Smooth muscle cell (in vitro differentiated cells): ENCODE data around the gene MIPEP. TPM values are rescaled to one million over a fixed set of nuclear protein-coding genes. Genes with fewer than 3 reads are reported as not detected.

ENCODE experiments used
- DNase-seq: peaks from one replicate; lab custom pipeline; 2025; ENCODE audit not compliant: unreplicated experiment; lab: John Stamatoyannopoulos, UW
- H2AFZ ChIP-seq: fragments of 200-600 bp; sonication (generic); 2 replicates; pipeline ENCODE4 v1.6.0; 2016; ENCODE audit warnings: antibody characterized with exemption, low read depth, mild to moderate bottlenecking
- H3F3A ChIP-seq: fragments of 200-600 bp; sonication (generic); 2 replicates; pipeline ENCODE4 v1.6.0; 2017; ENCODE audit warnings: antibody characterized with exemption, low read depth
- H3K27ac ChIP-seq: fragments of 200-600 bp; sonication (generic); 2 replicates; pipeline ENCODE4 v1.5.1; 2016; ENCODE audit warnings: low read depth, mild to moderate bottlenecking
- H3K27me3 ChIP-seq: fragments of 200-600 bp; sonication (generic); 2 replicates; pipeline ENCODE4 v1.6.1; 2016; ENCODE audit warnings: low read depth, mild to moderate bottlenecking
- H3K36me3 ChIP-seq: fragments of 200-600 bp; sonication (generic); 2 replicates; pipeline ENCODE4 v1.5.1; 2016; ENCODE audit warnings: low read depth
- H3K4me1 ChIP-seq: fragments of 200-600 bp; sonication (generic); 2 replicates; pipeline ENCODE4 v1.5.1; 2016; ENCODE audit warnings: low read depth
- H3K4me2 ChIP-seq: fragments of 200-600 bp; sonication (generic); 2 replicates; pipeline ENCODE4 v1.6.0; 2016; ENCODE audit warnings: mild to moderate bottlenecking
- H3K4me3 ChIP-seq: fragments of 200-600 bp; sonication (generic); 2 replicates; pipeline ENCODE4 v1.5.1; 2016; ENCODE audit warnings: mild to moderate bottlenecking
- H3K79me2 ChIP-seq: fragments of 200-600 bp; sonication (generic); 2 replicates; pipeline ENCODE4 v1.6.0; 2016; ENCODE audit warnings: low read depth, mild to moderate bottlenecking
- H3K9ac ChIP-seq: fragments of 200-600 bp; sonication (generic); 2 replicates; pipeline ENCODE4 v1.6.0; 2016; ENCODE audit warnings: low read depth
- H3K9me3 ChIP-seq: fragments of 200-600 bp; sonication (generic); replicated peaks from 2 replicates; pipeline ENCODE4 v1.5.1; 2016; ENCODE audit warnings: low read depth
- H4K20me1 ChIP-seq: fragments of 200-600 bp; sonication (generic); 2 replicates; pipeline ENCODE4 v1.6.0; 2016; ENCODE audit warnings: low read depth
- WGBS: methylation state at CpG from one replicate; pipeline ENCODE4 v1.1.7; 2016; ENCODE audit warnings: low lambda C conversion rate; 5-methylcytosine and 5-hydroxymethylcytosine counted together
- polyA plus RNA-seq: library from polyadenylated mRNA; unstranded; fragments of >200 nt; fragmentation: Nextera tagmentation; extraction: Ambion mirVana; gene quantifications from 2 replicates; pipeline ENCODE4 v1.2.1, GENCODE V29; 2016
- total RNA-seq: library from RNA; depleted of rRNA; stranded (reverse); fragments of >200 nt; gene quantifications from 2 replicates; pipeline ENCODE4 v1.2.3, GENCODE V29; 2014
- TF ChIP-seq, protein P1 (sequence below): fragments of 200-600 bp; sonication (generic); IDR thresholded peaks from 2 replicates; pipeline ENCODE4 v1.5.1; 2017; ENCODE audit warnings: borderline replicate concordance, mild to moderate bottlenecking, antibody characterized with exemption; ENCODE audit not compliant: insufficient read depth, poor library complexity, severe bottlenecking

MIPEP gene
- total and polyA plus RNA-seq, 2 experiments from 2014 or later: 15.7 to 18.9 TPM

DNA sequence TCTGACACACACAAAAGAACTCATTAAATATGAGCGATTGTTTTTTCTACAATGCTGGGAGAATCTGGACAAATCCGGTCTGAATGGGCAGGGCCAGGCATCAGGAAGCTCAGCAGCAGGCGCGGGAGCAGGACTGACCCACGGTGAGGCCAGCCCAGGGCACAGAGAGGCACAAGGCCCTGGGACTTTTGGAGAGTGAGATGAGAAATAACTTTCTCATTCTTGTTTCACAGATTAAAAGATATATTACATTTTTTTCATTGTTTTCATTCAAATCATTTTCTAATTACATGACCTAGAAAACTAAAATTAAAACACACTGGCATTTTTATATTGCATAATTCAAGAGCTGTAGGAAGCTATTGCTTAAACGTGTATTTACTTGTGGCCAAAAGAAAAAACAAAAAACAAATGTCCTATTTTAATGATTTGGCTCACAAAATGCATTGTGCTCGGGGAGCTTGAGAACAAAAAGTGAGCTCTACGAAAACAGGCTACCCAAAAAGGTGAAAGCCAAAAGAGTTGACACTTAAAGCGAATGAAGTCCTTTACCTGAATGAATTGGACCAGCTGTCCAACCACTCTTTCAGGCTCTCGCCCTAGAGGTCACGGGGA, 185.8 kb downstream of the MIPEP start:
- H3K36me3 ChIP-seq: no peaks in the 10 kb centered on the region
- no peak overlapping the region for H3K4me3 ChIP-seq
- no peak overlapping the region for H3K4me2 ChIP-seq
- 95% methylated on average over 11 of the region's 11 CpGs for WGBS
- H3K9ac ChIP-seq: no peak overlapping the region
- H2AFZ ChIP-seq: no peak overlapping the region
- H3K27ac ChIP-seq: no peak overlapping the region
- H3F3A ChIP-seq: no peaks in the 10 kb centered on the region
- no peaks in the 10 kb centered on the region for H3K27me3 ChIP-seq
- no peaks in the 10 kb centered on the region for H4K20me1 ChIP-seq
- no peaks in the 10 kb centered on the region for H3K9me3 ChIP-seq
- TF ChIP-seq, protein P1, sequence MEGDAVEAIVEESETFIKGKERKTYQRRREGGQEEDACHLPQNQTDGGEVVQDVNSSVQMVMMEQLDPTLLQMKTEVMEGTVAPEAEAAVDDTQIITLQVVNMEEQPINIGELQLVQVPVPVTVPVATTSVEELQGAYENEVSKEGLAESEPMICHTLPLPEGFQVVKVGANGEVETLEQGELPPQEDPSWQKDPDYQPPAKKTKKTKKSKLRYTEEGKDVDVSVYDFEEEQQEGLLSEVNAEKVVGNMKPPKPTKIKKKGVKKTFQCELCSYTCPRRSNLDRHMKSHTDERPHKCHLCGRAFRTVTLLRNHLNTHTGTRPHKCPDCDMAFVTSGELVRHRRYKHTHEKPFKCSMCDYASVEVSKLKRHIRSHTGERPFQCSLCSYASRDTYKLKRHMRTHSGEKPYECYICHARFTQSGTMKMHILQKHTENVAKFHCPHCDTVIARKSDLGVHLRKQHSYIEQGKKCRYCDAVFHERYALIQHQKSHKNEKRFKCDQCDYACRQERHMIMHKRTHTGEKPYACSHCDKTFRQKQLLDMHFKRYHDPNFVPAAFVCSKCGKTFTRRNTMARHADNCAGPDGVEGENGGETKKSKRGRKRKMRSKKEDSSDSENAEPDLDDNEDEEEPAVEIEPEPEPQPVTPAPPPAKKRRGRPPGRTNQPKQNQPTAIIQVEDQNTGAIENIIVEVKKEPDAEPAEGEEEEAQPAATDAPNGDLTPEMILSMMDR: no peak
- H3K79me2 ChIP-seq: no peaks in the 10 kb centered on the region
- peaks cover 5% of the 10 kb centered on the region for H3K4me1 ChIP-seq
- DNase-seq: no peak

DNA sequence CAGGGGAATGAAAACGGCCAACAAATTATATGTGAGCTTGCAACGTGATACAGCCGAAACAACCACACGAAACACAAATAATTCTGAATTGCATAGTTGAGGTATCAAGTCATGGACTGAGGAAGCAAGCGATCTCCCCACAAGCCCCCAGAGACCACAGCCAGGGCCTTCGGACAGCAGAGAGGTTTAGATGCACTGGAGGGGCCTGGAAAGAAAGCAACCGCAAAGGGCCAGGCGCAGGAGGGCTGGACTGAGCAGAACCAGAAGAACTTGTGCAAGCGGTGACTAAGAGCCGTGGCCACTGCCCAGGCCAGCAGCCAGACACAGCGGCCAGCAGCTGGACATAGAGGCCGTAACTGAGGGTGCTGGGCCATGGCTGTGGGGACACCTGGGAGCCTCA, 187.6 kb downstream of the MIPEP start:
- Histone ChIP-seq H4K20me1 (no peaks in the 10 kb centered on the region), H3K9me3 (no peaks in the 10 kb centered on the region), H3K9ac (no peak overlapping the region), H3K4me1 (peaks cover 8% of the 10 kb centered on the region), H3K4me2 (no peak overlapping the region), H3K36me3 (no peaks in the 10 kb centered on the region), H2AFZ (no peak overlapping the region), H3F3A (no peaks in the 10 kb centered on the region), H3K4me3 (no peak overlapping the region), H3K27ac (no peak overlapping the region), H3K79me2 (no peaks in the 10 kb centered on the region), H3K27me3 (no peaks in the 10 kb centered on the region)
- TF ChIP-seq, protein P1: no peak
- DNase-seq: no peak
- 85% methylated on average over 12 of the region's 12 CpGs for WGBS

DNA sequence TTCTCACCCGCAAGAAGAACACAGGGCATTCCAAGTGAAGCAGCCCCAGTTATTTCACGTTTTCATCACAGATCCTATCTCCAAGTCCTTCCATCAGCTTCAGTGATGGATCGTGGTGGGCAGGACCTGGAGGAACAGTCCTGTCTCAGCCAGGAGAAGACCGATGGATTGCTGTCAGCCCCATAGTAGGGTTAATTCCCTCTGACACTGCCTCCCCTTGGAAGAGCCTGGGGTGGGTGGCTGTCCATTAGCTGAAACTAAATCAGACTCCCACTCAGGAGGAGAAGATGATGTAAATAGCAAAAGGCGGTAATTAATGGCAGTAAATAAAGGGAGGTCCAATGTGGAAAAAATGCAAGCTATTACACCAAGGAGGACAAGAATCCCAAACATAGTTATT, 188.0 kb downstream of the MIPEP start:
- no peak overlapping the region for H3K4me2 ChIP-seq

More for the DNA sequence above, 188.0 kb downstream of the MIPEP start:
- no peak overlapping the region for H3K4me3 ChIP-seq
- no peaks in the 10 kb centered on the region for H4K20me1 ChIP-seq
- H3K27me3 ChIP-seq: no peaks in the 10 kb centered on the region
- 98% methylated on average over 5 of the region's 5 CpGs for WGBS
- TF ChIP-seq, protein P1: no peak
- no peak for DNase-seq
- no peak overlapping the region for H3K27ac ChIP-seq
- H3K79me2 ChIP-seq: no peaks in the 10 kb centered on the region
- H3K36me3 ChIP-seq: no peaks in the 10 kb centered on the region
- no peaks in the 10 kb centered on the region for H3F3A ChIP-seq
- H3K9me3 ChIP-seq: no peaks in the 10 kb centered on the region
- peaks cover 10% of the 10 kb centered on the region for H3K4me1 ChIP-seq
- H2AFZ ChIP-seq: no peak overlapping the region
- no peak overlapping the region for H3K9ac ChIP-seq
